ENCODE data around the gene OR13A1. TPM values are rescaled to one million over a fixed set of nuclear protein-coding genes. Genes with fewer than 3 reads are reported as not detected.
"Not testable (repeated sequence)": the region's sequence is repeated elsewhere in the genome, so short reads cannot be mapped to it uniquely, and the experiment has no call there.

Gene OR13A1
- total RNA-seq, 1 donor from 2014 or later = not detected

DNA sequence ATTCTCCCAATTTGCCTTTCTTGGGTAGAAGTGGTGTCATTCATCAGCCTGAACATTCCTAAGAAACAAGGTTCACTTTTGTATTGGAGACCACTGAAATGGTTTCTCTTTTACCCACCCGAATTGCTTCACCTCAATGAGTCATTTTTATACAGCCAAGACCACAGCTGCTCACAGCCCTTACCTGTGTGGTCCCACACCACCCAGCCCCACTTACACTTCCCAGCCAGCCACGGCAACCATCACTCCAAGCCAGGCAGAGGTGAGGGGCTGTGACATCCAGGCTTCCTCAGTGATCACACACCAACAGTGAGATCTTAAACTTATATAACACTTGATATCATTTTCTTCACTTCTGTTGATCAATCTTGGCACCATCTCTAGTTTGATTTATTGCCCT, 20.7 kb downstream of the OR13A1 start:
- no peak for DNase-seq (ENCODE audit: low spot score)
- intact Hi-C loops (cut with DNase I) = no loop called here

DNA sequence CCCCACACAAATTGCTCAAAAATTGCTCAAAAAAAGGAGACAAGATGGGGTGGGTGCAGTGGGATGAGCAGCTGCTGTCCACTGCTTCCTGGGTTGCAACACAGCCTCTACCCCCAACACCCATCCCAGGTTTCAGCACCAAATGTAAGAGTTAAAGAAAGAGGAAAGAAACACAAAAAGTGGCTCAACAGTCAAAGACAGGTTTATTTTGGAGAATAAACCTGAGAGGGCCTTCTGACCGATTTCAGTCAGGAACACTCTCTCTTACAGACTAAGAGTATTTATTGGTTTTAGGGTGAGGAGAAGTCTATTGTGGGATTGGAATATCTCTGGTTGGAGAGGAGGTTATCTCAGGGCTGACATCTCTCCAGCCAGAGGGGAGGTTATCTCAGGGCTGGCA, 28.4 kb downstream of the OR13A1 start:
- intact Hi-C loops (cut with DNase I) = no loop called here
- DNase-seq (ENCODE audit: low spot score) = no peak

DNA sequence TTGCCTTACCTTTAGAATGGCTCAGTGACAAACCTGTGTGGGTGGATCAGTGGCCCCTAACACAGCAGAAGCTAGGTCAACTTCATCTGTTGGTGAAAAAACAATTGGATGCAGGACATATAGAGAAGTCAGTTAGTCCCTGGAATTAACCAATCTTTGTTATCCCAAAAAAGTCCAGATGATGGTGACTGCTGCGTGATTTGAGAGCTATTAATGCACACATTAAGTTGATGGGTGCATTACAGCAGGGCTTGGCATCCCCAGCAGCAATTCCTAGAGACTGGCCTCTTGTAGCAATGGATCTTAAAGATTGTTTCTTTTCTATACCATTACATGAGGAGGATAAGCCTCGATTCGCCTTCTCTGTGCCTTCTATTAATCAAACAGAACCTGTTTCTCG, 33.3 kb downstream of the OR13A1 start:
- DNase-seq (ENCODE audit: low spot score) = no peak
- intact Hi-C loops (cut with DNase I) = no loop called here

DNA sequence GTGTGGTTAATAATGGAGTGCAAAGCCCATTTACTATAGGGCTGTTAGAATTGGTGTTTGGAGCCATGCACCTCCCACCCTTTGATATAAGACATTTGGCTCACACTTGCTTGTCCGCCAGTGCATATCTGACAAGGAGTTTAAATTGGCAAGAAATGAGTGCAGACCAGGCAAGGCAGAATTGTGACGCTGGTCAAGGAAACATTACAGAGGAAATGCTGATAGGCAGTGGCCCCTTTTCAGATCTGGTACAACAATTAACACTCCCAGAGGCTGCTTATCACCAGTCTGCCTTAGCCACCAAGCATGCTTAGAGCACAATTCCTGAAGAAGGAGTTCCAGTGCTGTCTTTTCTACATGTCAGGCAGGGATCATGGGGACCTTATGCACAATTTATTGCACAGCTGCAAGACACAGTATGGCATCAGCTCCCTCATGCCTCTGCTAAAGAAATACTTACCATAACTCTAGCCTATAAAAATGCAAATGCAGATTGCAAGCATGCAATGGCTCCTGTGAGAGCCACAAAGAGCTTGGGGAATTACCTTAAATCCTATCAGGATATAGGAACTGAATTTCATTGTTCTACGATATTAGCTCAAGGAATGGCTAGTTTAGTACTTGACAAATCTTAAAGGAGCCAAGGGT, 35.2 kb downstream of the OR13A1 start:
- no peak for DNase-seq (ENCODE audit: low spot score)
- intact Hi-C loops (cut with DNase I) = no loop called here

DNA sequence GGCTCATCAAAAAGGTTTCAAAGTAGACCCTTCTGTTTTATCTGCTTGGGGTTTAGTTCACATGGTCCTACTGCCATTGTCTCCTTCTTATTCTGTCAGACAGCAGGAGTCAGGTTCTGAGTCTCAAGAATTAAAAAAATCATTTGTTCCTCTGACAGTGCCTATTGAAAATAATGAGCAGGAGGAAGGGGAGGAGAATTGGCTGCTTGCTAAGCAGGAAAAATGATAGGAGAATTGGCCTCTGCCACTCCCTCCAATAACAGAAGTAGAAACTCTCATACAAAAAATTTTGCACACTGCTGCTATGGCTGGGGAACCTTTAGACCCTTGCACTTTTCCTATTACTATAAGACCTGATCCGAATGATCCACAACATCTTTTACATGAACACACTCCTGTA, 35.7 kb downstream of the OR13A1 start:
- DNase-seq (ENCODE audit: low spot score) = no peak
- intact Hi-C loops (cut with DNase I) = no loop called here

DNA sequence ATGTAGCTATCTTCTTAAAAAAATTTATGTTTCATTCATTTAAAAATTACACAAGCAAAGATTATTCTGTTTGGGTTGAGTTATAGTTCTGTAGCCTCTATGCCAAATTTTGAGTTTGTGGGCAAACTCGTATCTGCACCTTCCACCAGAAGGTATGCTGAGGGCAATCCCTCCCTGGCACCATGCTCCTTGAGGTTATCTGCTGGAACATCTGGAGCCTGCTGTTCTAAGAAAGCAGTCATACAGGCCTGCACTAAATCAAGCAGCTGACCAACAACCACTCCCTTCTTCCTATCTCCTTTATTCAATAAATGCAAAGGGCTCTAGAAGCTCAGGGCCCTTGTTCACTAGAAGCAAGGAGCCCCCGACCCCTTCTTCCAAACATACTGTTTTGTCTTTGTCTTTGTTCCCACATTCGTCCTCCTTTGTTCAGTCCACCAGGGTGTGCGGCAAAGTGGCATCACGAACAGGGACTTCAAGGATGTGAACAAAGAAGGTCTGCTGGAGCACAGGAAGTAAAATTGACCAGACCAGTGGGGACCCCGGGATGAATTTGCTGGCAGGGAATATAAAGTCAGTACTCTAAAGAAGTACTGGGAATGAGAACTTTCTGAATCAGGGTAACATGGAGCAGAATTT, 36.4 kb downstream of the OR13A1 start:
- intact Hi-C loops (cut with DNase I) = no loop called here
- no peak for DNase-seq (ENCODE audit: low spot score)

DNA sequence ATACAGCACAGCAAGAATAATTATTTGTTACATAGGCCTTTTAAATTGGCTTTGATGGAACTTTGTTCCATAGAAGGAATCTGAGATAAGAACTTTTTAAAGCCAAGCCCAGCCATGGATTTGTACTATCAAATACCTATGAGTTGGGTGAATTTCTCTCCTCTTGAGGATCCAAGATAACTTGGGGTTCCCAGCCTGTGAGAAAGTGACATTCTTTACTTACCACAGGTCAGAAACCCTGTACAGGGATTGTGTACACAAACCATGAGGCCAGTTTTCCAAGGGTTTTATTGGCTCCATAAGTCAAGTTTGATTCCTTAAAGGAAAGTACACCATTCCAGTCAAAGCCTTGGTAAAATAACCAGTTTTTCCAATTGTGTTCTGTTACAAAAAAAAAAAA, 39.3 kb downstream of the OR13A1 start:
- intact Hi-C loops (cut with DNase I); DNase-seq (ENCODE audit: low spot score): not testable (repeated sequence)

DNA sequence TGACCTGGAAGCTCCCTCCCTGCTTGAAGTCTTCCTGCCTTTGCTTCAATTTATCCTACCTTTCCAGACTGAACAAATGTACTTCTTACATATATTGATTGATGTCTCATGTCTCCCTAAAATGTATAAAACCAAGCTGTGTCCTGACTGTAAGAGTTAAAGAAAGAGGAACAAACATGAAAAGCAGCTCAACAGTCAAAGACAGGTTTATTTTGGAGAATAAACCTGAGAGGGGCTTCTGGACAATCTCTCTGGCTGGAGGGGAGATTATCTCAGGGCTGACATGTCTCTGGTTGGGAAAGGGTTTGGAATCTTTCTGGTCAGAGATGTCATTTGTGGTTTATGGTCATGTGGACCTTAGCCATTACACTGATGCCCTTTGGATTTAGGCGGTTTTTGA, 41.0 kb downstream of the OR13A1 start:
- DNase-seq (ENCODE audit: low spot score) = no peak
- intact Hi-C loops (cut with DNase I) = no loop called here

DNA sequence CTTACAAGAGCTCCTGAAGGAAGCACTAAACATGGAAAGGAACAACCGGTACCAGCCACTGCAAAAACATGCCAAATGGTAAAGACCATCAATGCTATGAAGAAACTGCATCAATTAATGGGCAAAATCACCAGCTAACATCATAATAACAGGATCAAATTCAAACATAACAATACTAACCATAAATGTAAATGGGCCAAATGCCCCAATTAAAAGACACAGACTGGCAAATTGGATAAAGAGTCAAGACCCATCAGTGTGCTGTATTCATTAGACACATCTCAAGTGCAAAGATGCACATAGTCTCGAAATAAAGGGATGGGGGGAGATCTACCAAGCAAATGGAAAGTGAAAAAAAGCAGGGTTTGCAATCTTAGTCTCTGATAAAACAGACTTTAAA, 47.6 kb downstream of the OR13A1 start:
- DNase-seq (ENCODE audit: low spot score); intact Hi-C loops (cut with DNase I): not testable (repeated sequence)

DNA sequence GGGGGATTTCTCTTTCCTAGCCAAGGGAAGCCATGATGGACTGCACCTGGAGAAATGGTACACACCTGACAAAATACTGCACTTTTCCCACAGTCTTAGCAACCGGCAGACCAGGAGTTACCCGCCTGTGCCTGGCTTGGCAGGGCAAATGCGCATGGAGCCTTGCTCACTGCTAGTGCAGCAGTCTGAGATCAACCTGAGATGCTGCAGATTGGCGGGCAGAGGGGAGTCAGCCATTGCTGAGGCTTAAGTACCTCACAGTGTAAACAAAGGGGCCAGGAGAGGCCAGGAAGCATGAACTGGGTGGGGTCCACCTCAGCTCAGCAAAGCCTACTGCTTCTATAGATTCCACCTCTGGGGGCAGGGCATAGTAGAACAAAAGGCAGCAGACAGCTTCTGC, 49.4 kb downstream of the OR13A1 start:
- intact Hi-C loops (cut with DNase I) = no loop called here
- DNase-seq (ENCODE audit: low spot score) = no peak

DNA sequence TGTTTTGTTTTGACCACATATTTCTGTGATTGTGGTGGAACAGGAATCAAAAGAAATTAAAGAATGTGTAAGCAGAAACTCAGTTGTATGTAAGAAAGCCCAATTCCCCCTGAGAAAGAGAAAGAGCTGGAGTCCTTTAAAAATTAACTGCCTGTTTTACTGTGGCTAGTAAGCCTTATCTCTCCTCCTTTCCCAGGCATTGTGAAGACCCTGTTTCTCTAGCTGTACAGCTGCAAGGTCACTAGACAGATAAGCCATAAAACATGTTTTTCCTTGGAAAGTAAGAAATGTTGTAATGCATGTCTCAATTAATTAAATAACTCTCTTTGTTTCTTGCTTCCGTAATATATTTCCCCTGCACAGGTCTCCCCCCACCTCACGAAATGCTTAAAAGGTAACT, 53.5 kb downstream of the OR13A1 start:
- no peak for DNase-seq (ENCODE audit: low spot score)
- intact Hi-C loops (cut with DNase I) = no loop called here

DNA sequence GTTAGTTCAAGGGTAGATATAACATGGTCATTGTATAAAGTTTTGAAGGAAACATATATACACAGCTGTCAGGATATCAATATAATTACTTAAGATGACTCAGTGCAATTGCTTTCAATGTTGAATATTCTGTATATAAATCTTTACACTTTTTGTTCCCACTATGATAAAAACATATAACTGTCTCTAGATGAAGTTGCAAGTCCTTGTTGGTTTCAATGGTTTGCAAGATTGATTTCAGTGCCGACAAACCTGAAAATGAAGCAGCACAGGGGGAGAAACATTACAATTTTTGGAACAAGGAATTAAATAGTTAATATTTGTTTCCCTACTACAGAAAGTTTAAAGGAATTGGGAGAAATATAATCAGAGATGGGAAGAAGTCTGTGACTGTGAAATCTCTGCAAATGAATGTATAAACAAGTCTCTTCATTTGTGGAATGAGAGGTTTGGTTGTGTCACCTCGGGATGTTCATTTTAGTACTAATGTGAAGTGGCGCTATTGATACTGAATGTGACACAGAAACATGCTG, 54.1 kb downstream of the OR13A1 start:
- no peak for DNase-seq (ENCODE audit: low spot score)
- intact Hi-C loops (cut with DNase I) = no loop called here

DNA sequence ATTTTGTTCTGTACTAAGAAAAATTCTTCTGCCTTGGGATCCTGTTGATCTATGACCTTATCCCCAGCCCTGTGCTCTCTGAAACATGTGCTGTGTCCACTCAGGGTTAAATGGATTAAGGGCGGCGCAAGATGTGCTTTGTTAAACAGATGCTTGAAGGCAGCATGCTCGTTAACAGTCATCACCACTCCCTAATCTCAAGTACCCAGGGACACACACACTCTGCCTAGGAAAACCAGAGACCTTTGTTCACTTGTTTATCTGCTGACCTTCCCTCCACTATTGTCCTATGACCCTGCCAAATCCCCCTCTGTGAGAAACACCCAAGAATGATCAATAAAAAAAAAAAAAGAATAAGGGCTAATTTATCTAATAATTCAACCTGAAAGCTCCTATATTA, 54.8 kb downstream of the OR13A1 start:
- intact Hi-C loops (cut with DNase I) = not testable (repeated sequence)

DNA sequence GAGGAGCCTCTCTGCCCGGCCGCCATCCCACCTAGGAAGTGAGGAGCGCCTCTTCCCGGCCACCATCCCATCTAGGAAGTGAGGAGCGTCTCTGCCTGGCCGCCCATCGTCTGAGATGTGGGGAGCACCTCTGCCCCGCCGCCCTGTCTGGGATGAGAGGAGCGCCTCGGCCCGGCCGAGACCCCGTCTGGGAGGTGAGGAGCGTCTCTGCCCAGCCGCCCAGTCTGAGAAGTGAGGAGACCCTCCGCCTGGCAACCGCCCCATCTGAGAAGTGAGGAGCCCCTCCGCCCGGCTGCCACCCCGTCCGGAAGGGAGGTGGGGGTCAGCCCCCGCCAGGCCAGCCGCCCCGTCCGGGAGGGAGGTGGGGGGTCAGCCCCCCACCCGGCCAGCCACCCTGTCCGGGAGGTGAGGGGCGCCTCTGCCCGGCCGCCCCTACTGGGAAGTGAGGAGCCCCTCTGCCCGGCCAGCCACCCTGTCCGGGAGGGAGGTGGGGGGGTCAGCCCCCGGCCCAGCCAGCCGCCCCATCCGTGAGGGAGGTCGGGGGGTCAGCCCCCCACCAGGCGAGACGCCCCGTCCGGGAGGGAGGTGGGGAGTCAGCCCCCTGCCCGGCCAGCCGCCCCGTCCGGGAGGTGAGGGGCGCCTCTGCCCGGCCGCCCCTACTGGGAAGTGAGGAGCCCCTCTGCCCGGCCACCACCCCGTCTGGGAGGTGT, 55.5 kb downstream of the OR13A1 start:
- intact Hi-C loops (cut with DNase I); DNase-seq (ENCODE audit: low spot score): not testable (repeated sequence)

More for the DNA sequence above, 54.8 kb downstream of the OR13A1 start:
- DNase-seq (ENCODE audit: low spot score) = not testable (repeated sequence)

DNA sequence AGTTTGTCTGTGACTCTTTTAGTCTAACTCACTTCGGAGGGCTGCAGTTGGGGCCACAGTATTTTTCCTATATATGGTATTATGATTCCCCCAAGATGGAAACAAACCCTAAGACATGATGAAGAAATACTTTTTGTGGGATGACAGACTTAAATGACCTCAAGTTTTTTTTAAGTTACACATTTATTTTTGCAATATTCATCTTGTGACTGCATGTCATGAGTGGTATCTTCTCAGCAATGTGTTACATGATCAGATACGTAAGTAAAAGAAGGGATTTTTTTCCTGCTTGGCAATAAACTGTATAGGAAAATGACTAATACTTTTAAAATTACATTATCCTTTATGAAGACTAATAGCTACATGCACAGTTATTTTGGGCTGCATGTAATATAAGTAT, 57.8 kb downstream of the OR13A1 start:
- intact Hi-C loops (cut with DNase I) = no loop called here
- DNase-seq (ENCODE audit: low spot score) = no peak

DNA sequence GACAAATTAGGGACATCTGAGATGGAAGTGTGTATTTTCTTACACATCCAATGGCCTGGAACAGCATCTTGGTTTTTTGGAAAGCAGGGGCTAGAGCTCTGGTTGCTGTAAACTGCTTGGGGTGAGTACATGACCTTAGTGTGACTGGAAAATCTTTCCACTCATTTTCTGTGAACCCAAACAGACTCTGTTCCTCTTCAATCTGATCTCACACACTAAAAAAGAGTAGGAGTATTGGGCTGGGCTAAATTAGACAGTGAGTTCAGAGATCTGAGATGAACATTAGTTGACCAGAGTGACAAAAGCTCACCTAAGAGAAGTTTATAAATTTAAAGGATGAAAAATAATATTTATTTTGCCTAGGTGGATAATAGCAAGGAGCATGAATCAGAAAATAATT, 59.2 kb downstream of the OR13A1 start:
- intact Hi-C loops (cut with DNase I) = no loop called here
- DNase-seq (ENCODE audit: low spot score) = no peak

DNA sequence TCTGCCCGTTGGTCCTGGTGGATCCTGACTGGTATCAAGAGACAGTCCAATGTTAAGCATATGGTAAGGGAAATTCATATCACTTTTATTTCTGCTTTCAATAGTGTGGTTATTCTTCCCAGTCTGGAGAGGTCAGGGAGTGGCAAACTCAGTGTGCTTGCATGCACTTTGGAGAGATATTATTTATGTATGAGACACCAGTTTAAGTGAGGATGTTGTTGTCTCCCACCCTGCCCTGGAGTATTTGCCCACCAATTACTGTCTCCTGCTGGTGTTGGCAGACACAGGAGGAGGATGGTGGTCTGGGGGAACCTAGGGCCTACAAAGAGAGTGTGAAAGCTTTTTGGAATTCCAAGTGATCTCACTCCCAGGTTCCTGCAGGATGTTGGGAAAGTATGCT, 59.7 kb downstream of the OR13A1 start:
- DNase-seq (ENCODE audit: low spot score) = no peak
- intact Hi-C loops (cut with DNase I) = no loop called here

DNA sequence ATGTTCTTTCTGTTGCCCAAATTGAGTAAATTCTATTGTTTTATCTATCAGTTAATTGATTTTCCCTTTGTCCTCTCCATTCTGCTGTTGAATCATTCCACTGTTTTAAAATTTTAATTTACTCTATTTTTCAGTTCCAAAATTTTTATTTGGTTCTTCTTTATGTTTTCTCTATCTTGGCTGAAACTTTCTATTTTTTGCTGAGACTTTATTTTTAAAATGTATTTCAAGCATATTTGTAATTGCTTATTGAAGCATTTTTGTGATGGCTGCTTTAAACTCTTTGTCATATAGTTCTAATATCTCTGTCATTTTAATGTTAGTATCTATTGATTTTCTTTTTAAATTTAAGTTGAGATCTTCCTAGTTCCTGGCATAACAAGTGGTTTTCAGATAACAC, 60.5 kb downstream of the OR13A1 start:
- intact Hi-C loops (cut with DNase I) = no loop called here
- DNase-seq (ENCODE audit: low spot score) = no peak

DNA sequence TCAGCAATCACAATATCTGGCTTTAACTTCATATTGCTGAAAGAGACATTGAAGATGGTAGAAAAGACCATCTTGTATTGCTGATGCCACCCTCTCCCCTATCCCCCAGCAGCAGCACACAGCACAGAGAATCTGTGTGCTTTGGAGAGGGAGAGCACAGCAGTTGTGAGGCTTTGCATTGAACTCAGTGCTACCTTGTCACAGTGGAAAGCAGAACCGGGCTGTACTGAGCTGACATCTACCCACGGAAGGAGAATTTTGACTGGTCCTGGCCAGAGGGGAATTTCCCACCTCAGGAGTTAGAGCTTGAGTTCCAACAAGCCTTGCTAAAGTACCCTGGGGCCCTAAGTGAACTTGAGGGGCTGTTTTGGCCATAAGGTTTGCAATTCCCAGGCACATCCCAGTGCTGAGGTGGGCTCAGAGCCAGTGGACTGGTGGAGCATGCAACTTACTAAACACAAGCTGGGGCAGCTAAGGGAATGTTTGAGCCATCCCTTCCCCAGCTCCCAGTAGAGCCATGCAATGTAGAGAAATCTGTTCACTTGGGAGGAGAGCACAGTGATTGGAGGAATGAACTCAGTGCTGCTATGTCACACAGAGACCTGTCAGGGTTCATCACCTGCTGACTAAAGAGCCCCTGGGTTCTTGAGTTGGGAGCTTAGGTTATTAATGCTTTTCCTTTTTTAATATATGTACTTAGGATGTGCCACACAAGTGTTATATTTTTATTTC, 62.1 kb downstream of the OR13A1 start:
- intact Hi-C loops (cut with DNase I) = no loop called here
- DNase-seq (ENCODE audit: low spot score) = no peak

Measured in cardiac septum (tissue), 1 donor.